Activated T-cell treated with anti-CD3 and anti-CD28 coated beads for 48 hours (primary cell): Measurements from ENCODE around the gene HOXC10.

ENCODE experiments used
- DNase-seq: peaks from one replicate; pipeline ENCODE4 v3.0.0-alpha.2; 2020; ENCODE audit warnings: low read depth

Gene HOXC10

DNA sequence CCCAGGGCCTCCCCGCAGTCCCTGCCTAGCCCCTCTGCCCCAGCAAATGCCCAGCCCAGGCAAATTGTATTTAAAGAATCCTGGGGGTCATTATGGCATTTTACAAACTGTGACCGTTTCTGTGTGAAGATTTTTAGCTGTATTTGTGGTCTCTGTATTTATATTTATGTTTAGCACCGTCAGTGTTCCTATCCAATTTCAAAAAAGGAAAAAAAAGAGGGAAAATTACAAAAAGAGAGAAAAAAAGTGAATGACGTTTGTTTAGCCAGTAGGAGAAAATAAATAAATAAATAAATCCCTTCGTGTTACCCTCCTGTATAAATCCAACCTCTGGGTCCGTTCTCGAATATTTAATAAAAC lies 45.5 kb downstream of the HOXC10 start:
- no peak for DNase-seq

DNA sequence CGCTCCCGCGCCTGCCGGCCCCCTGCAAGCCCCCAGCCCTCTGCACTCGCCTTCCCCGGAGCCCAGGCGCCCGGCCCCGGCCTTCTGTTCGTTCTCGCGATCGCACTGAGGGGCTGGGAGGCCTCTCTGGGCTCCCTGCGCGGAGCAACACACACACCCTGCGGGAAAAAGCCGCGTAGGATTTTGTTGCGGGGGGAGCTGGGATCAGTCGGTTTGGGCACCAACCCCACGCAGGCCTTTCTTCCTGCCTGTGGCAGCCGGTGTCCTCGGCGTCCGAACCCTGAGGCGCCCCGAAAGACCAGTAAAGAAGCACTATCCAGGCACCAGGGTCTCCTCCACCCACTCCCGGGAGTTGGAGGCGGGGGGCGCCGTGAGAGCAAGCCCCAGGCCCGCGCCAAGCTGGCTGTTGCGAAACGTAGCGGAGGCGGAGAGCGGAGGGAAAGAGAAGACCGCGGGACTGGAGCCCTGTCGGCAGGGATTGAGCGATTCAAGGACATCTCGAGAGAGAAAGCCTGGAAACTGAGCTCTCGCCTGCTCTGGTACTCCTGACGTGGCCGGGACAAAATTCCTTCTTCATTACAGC lies 46.0 kb downstream of the HOXC10 start:
- DNase-seq: no peak

- no peak for DNase-seq
These were observed 46.5 kb downstream of the HOXC10 start for GRCh38 chr12:54031480-54031879.

DNA sequence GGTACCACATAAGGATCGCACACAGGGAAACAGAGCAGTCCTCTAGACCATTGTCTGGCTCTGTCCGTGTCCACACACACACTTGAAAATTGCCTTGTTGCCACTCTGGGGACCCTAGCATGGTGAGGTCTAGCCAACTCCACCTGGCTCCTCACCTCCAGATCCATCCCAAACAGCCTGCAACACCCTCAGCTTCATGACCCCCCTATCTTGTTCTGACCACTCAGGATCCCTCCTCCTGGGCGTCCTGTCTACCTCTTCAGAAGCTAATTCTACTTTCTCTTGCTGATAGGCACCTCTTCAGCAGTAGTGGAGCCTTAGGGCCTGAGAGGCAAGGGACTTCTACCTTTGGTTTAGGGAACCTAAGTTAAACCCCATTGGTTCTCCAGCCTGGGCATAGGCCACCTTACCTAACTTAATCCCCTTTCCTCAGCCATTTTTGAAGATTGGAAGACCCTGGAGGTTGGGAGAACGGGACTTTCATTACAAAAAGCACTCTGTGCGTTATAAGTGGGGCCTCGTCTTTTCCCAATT lies 47.2 kb downstream of the HOXC10 start:
- no peak for DNase-seq

GRCh38 chr12:54032627-54033100 lies 47.7 kb downstream of the HOXC10 start, which contains the start of gene HOXC5:
Gene HOXC5, plus strand, starts transcription at chr12:54033050. Its CDS starts 73 bp downstream, at chr12:54033123.
- DNase-seq: peak; percentile 53

DNA sequence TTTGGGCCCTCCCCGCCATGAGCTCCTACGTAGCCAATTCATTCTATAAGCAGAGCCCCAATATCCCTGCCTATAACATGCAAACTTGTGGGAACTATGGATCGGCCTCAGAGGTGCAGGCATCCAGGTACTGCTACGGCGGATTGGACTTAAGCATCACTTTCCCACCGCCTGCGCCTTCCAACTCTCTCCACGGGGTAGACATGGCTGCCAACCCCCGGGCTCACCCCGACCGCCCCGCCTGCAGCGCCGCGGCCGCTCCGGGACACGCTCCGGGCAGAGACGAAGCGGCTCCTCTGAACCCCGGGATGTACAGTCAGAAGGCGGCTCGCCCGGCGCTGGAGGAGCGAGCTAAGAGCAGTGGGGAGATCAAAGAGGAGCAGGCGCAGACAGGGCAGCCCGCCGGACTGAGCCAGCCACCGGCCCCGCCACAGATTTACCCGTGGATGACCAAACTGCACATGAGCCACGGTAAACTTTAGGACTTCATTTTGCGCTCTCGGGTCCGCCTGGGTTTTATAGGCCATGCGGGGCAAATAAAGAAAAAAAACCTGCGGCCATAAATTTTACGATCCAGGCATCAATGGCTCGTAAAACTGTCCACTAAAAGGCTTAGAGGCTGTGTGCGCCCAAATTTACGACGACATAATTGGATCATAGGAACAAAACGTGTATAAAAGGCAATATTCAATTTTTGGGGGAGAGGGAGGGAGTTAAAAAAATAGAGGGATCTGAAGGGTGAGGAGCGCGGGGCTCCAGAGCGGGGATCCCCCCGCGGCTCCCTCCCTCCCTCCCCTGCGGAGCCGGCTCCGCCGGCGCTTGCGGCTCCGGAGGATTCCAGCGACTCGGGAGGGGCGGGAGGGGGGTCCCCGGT lies 48.4 kb downstream of the HOXC10 start:
- DNase-seq: no peak

DNA sequence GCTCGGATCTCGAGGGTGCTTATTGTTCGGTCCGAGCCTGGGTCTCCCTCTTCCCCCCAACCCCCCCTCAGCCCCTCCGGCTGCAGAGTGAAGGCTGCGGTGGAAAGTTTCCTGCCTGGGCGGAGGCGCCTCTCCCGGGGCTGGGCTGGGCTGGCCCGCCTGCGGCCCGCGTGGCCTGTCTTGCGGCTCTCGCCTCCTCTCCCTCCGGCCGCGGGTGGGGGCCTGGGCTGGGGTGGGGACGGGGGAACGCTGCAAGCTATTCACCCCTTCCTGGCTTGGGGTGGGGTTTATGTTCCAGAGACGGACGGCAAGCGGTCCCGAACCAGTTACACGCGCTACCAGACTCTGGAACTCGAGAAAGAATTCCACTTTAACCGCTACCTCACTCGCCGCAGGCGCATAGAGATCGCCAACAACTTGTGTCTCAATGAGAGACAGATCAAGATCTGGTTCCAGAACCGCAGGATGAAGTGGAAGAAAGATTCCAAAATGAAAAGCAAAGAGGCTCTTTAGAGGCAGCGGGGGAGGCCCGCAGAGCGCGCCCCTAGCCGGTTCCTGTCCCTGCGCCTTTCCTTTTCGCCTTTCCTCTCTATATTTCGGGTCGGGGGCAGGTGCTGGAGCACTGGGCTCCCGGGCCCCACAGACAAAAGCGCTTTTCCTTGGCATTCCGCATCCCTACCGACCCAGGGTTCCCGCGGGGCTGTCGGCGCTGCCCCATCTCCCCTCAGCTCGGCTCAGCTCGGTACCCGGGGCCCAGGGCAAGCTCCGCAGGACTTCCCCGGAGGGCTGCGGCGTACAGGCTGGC lies 49.2 kb downstream of the HOXC10 start:
- DNase-seq: no peak

DNA sequence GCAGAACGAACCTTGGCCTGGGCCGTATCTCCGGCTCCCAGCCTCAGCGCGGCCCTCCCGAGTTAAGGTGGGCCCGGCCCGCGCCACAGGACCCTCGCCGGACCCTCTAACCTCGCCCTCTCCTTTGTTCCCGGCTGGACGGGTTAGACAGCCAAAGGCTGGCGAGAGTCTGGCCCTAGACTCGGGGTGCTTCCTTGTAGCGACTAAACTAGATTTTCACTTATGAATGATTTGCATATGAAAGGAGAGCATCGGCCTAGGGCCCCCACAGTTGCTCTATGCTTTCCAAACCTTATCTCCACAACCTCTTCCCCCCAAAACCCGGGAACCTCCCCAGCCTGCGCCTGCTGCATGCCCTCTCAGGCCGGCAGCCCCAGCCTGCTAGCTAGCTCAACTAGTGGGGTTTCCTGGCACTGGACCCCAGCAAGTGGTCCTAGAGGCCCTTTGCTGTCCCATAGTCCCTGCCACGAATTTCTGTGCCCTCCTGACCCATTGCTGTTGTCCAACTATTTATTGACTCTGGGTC lies 49.9 kb downstream of the HOXC10 start:
- no peak for DNase-seq

DNA sequence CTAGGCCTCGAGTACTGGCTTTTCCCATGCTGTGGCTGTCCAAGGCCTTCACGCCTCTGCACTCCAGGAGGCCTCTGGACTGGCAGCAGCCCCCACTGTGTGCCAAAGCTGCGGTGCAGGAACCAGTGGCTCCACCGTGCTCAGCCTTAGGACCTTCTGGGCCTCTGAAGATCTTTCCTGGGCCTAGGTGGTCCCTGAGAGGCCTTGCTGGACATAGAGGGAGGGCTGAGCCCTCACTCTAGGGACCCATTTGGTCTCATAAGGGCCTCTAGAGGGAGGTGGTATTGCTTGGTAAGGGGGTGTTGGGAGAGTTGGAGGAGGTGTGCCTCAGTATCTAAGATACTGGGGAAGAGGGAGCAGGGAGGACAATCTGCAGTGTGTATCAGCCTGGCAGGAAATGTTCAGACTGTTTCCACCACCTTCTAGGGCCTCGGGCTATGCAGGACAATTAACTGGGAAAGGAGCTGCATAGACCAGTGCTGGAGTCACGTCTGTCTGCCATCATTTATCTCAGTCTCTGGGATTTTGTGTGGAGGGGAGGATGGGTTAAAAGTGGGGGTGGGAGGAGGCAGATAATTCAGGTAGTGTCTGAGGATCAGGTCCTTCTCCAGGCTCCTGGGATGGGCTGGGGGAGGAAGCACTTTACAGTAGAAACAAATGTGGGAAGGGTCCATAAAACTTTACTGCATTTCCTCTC lies 50.8 kb downstream of the HOXC10 start:
- DNase-seq: no peak

DNA sequence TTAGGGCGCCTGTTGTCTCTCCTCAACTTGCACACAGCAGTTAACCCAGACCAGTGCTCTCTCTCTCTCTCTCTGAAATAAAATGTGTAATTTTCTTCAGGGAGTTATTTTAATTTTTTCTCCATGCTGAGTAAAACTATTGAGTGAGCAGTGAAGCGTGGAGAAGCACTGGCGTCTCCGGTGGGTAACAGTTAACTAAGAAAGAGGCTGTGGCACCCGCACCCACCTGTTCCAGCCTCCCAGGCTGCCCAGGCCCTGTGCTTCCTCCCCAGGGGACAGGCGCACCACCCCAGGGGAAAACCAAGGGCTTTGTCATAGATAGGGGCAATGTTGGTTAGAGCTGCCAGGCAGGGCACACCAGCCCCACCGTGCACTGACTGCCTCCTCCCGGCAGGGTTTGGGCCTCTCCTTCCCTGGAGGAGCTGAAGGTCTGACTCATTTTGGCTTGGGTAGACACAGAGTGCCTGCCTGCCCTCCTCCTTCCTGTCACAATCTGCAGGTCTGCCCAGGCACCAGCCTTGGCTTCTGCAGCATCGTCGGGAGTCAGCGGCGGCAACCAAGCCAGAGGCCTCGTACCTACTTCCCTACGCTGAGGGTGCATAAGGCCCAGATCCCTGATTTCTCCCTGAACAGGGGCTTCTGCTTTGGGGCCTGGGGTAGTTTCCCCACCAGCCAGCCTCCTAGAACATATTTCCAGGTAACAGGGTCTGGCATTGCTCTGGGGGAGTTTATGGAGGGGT lies 51.8 kb downstream of the HOXC10 start:
- no peak for DNase-seq

DNA sequence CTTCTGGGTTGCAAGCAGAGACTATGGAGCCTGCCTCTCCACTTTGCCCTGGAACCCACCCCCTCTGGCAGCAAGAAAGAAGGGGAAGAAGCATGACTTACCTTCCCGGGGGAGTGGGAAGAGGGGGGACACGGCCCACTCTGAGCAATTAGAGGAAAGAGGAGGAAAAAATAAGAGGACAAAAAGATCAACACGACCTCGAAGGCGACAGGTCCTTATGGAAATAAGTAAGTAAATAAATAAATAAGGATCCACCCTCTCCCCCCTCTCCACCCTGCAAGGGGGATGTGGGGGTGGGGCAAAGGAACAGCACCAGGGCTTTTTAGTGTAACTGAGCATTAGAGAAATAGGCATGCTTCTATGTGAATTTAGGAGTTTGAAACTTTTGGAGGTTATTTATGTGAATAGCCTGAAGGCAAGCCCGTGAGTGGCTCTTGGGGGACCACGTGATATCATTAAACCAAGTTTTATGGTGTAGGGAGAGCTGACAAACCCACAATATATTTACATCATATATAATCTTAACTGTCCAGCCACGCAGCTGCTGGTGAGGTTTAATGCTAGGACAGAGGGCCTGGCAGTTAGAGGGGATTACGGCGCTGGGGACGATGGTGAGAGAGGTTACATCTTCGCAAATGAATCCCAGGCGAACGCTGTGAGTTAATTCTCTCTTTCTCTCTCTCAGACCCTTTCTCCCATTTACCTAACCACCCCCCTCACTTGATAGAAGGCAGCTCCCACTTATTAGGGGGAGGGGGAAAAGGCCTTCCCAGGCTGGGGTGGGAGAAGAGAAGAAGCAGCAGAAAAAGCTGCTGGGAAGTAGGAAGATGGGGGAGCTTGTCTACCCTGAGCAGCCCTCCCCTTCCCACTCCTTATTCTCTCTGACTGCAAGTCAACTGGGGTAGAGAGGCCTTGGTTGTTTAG lies 52.7 kb downstream of the HOXC10 start:
- DNase-seq: no peak

DNA sequence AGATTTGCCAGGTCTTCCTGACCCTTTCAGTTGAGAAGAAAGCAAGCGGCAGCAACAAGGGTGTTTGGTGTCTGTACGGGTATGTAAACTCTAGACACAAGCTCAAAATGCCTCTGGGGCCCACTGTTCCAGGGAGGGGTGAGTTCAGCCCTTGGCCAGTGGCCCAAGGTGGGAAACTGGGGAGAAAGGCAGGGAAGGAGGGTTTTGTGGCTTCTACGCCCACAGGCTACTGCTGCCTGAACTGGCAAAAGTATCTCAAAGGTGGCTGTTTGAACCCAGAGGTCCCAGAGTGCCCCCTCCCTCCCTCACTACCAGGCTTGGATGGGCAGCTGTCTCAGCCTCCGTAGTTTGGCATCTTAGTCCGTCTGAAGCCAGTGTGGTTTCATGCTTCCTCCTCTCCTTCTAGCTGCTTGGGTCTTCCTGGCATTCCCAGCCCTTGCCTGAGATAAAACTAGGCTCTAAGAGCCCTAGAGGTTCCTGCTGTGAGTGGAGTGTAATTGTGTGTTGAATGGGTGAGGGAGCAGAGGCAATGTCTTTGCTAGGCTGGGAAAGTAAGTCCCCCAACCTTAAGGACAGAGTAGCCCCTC lies 53.4 kb downstream of the HOXC10 start:
- DNase-seq: no peak

- no peak for DNase-seq
These were observed 54.0 kb downstream of the HOXC10 start for GRCh38 chr12:54038871-54039414.

DNA sequence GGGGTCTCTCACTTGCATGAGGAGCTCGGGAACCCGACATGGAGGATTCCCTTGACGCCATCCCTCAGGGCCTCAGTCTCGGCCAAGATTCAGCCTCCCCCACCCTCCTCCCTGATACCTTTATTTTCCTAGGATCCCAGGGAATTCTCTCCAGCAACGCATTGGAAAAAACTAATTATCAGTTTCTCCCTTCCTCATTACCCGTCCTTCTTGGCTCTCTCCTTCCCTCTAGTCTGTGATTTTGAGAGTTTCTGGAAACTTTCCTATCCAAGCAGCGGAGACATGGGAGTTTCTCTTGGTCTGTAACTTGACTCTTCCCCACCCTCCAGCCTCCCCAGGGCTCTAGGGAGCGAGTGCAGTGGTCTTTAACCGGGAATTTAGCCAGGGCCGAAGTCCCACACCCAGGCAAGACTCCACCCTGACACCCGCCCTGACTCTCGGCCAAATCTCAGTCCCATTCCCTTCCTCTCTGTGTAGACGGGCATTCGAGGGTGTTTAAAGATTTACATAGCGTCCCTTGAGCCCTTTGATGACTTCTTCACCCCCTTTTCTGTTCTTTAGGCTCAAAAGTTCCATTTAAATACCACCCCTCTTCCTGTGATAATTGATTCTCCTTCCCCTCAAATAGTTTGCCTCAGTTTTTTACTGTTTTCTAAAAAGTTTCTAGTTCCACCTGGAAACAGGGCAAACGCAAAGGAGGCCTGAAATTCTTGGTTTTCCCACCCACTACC lies 54.6 kb downstream of the HOXC10 start:
- DNase-seq: no peak
